Keratinocyte (primary cell): ENCODE data around the gene SLC66A1.

Experiments used
- CTCF ChIP-seq, 3 experiments: IDR thresholded peaks in 1 of 3; conservative IDR thresholded peaks in 1 of 3; optimal IDR thresholded peaks in 1 of 3; 2 replicates in 2 of 3; 3 replicates in 1 of 3; pipeline versions ENCODE3 to v1.5.1; 2011; ENCODE audit warnings: low read length in 3 of 3, mild to moderate bottlenecking in 3 of 3, moderate library complexity in 2 of 3, control low read depth in 1 of 3, inconsistent platforms in 1 of 3; ENCODE audit not compliant: insufficient read depth in 2 of 3; ENCODE audit errors: extremely low read depth in 1 of 3
- EZH2 ChIP-seq: IDR thresholded peaks from one replicate; pipeline ENCODE4 v1.6.1; 2012; ENCODE audit warnings: inconsistent platforms, mild to moderate bottlenecking, low read length, moderate library complexity

- no peak for TF ChIP-seq CTCF (optimal IDR thresholded peaks at IDR 0.05 in 1 of 3, IDR thresholded peaks at IDR 0.05 in 1 of 3, conservative IDR thresholded peaks at IDR 0.05 in 1 of 3; ENCODE audit: extremely low read depth in 1 of 3, insufficient read depth in 2 of 3, low read length in 3 of 3)
- no peak for TF ChIP-seq EZH2
Observed at GRCh38 chr1:19372136-19372514, 60.0 kb downstream of the SLC66A1 start.
